Measurements from ENCODE around the gene NRP1. TPM values are rescaled to one million over a fixed set of nuclear protein-coding genes. Genes with fewer than 3 reads are reported as not detected.
A peak's percentile ranks its signal among the peaks of the same experiment; 100 is the strongest.
"Not testable (repeated sequence)": the region's sequence is repeated elsewhere in the genome, so short reads cannot be mapped to it uniquely, and the experiment has no call there.

NRP1 gene
- total RNA-seq, 1 donor from 2014 or later, result 159 TPM

- intact Hi-C loops (cut with DNase I), result no loop called here
- no peak for ATAC-seq (ENCODE audit: poor library complexity)
- DNase-seq, result no peak
Measured at GRCh38 chr10:33303988-33304387, 30.5 kb downstream of the NRP1 start.

- intact Hi-C loops (cut with DNase I), result no loop called here
- no peak for DNase-seq
- ATAC-seq (ENCODE audit: poor library complexity), result peak; percentile 21
Measured at GRCh38 chr10:33302208-33302829, 32.1 kb downstream of the NRP1 start.

GRCh38 chr10:33301097-33301789 is 33.2 kb downstream of the NRP1 start:
- ATAC-seq (ENCODE audit: poor library complexity), result no peak
- no peak for DNase-seq
- intact Hi-C loops (cut with DNase I), result no loop called here

GRCh38 chr10:33300544-33300943 is 33.9 kb downstream of the NRP1 start:
- DNase-seq; intact Hi-C loops (cut with DNase I); ATAC-seq (ENCODE audit: poor library complexity): not testable (repeated sequence)

- intact Hi-C loops (cut with DNase I), result no loop called here
- DNase-seq (no peak), ATAC-seq (ENCODE audit: poor library complexity) (peak; percentile 20)
Measured at GRCh38 chr10:33298893-33299292, 35.6 kb downstream of the NRP1 start.

- no peak for ATAC-seq (ENCODE audit: poor library complexity)
Measured at GRCh38 chr10:33298110-33298509, 36.4 kb downstream of the NRP1 start.

GRCh38 chr10:33295851-33296250 is 38.6 kb downstream of the NRP1 start:
- no peak for ATAC-seq (ENCODE audit: poor library complexity)
- DNase-seq, result no peak
- intact Hi-C loops (cut with DNase I), result no loop called here

More at GRCh38 chr10:33298110-33298509, 36.4 kb downstream of the NRP1 start:
- intact Hi-C loops (cut with DNase I), result no loop called here
- no peak for DNase-seq

GRCh38 chr10:33293531-33294170 is 40.8 kb downstream of the NRP1 start:
- no peak for DNase-seq
- ATAC-seq (ENCODE audit: poor library complexity), result no peak
- intact Hi-C loops (cut with DNase I), result no loop called here

GRCh38 chr10:33293076-33293475 is 41.4 kb downstream of the NRP1 start:
- DNase-seq (no peak), ATAC-seq (ENCODE audit: poor library complexity) (no peak)
- intact Hi-C loops (cut with DNase I), result no loop called here

GRCh38 chr10:33291053-33291592 is 43.3 kb downstream of the NRP1 start:
- DNase-seq (no peak), ATAC-seq (ENCODE audit: poor library complexity) (no peak)
- intact Hi-C loops (cut with DNase I), result no loop called here

GRCh38 chr10:33290321-33291052 is 44.0 kb downstream of the NRP1 start:
- ATAC-seq (ENCODE audit: poor library complexity) (peak; percentile 24), DNase-seq (no peak)
- intact Hi-C loops (cut with DNase I), result no loop called here

GRCh38 chr10:33289776-33290175 is 44.7 kb downstream of the NRP1 start:
- DNase-seq (no peak), ATAC-seq (ENCODE audit: poor library complexity) (no peak)
- intact Hi-C loops (cut with DNase I), result no loop called here

GRCh38 chr10:33288127-33288526 is 46.3 kb downstream of the NRP1 start:
- intact Hi-C loops (cut with DNase I), result no loop called here
- DNase-seq, result no peak
- ATAC-seq (ENCODE audit: poor library complexity), result peak; percentile 50

GRCh38 chr10:33287112-33287511 is 47.4 kb downstream of the NRP1 start:
- ATAC-seq (ENCODE audit: poor library complexity) (no peak), DNase-seq (no peak)
- intact Hi-C loops (cut with DNase I), result no loop called here

- no peak for DNase-seq
- no peak for ATAC-seq (ENCODE audit: poor library complexity)
- intact Hi-C loops (cut with DNase I), result no loop called here
Measured at GRCh38 chr10:33286157-33286934, 48.1 kb downstream of the NRP1 start.

GRCh38 chr10:33284945-33285344 is 49.5 kb downstream of the NRP1 start:
- DNase-seq (no peak), ATAC-seq (ENCODE audit: poor library complexity) (peak; percentile 39)

GRCh38 chr10:33279811-33280602 is 54.5 kb downstream of the NRP1 start:
- intact Hi-C loops (cut with DNase I), result no loop called here
- no peak for ATAC-seq (ENCODE audit: poor library complexity)

More at GRCh38 chr10:33284945-33285344, 49.5 kb downstream of the NRP1 start:
- intact Hi-C loops (cut with DNase I), result no loop called here

GRCh38 chr10:33279276-33279675 is 55.2 kb downstream of the NRP1 start:
- no peak for DNase-seq
- intact Hi-C loops (cut with DNase I), result no loop called here
- ATAC-seq (ENCODE audit: poor library complexity), result no peak

More at GRCh38 chr10:33279811-33280602, 54.5 kb downstream of the NRP1 start:
- DNase-seq, result no peak

Measured in Right ventricle myocardium superior (tissue), 1 donor.